H9 (cell line): ENCODE measurements around the gene NRXN3. TPM values are rescaled to one million over a fixed set of nuclear protein-coding genes. Genes with fewer than 3 reads are reported as not detected.

ENCODE experiments used
- DNase-seq: peaks from one replicate; pipeline ENCODE4 v3.0.0-alpha.2; 2017
- H2AFZ ChIP-seq: one replicate; pipeline ENCODE4 v1.6.1; 2013; ENCODE audit warnings: mild to moderate bottlenecking, low read length, control low read depth, moderate library complexity
- H2AK5ac ChIP-seq: 2 replicates; pipeline ENCODE4 v1.6.1; 2013; ENCODE audit warnings: low read length, control low read depth, mixed read lengths; ENCODE audit not compliant: insufficient read length
- H2BK120ac ChIP-seq: one replicate; pipeline ENCODE4 v1.6.1; 2013; ENCODE audit warnings: low read depth, mild to moderate bottlenecking, low read length, control low read depth, inconsistent platforms; ENCODE audit not compliant: poor library complexity, severe bottlenecking
- H2BK12ac ChIP-seq: 2 replicates; pipeline ENCODE4 v1.6.1; 2013; ENCODE audit warnings: low read length, control low read depth, mixed read lengths, low read depth; ENCODE audit not compliant: insufficient read length
- H2BK15ac ChIP-seq: 2 replicates; pipeline ENCODE4 v1.6.1; 2013; ENCODE audit warnings: low read depth, low read length, control low read depth
- H2BK20ac ChIP-seq: one replicate; pipeline ENCODE4 v1.6.1; 2013; ENCODE audit warnings: low read depth, mild to moderate bottlenecking, low read length, control low read depth, inconsistent platforms; ENCODE audit not compliant: poor library complexity, severe bottlenecking
- H2BK5ac ChIP-seq: 2 replicates; pipeline ENCODE4 v1.6.1; 2013; ENCODE audit warnings: low read length, control low read depth, mixed read lengths; ENCODE audit not compliant: insufficient read length
- H3K14ac ChIP-seq: 2 replicates; pipeline ENCODE4 v1.6.1; 2013; ENCODE audit warnings: low read length, control low read depth; ENCODE audit not compliant: insufficient read depth
- H3K18ac ChIP-seq: 2 replicates; pipeline ENCODE4 v1.6.1; 2013; ENCODE audit warnings: low read depth, mild to moderate bottlenecking, mixed read lengths, low read length, control low read depth; ENCODE audit not compliant: insufficient read length
- H3K23ac ChIP-seq: 2 replicates; pipeline ENCODE4 v1.6.1; 2013; ENCODE audit warnings: low read length, control low read depth, mixed read lengths, low read depth; ENCODE audit not compliant: insufficient read length
- H3K23me2 ChIP-seq: 2 replicates; pipeline ENCODE4 v1.6.1; 2013; ENCODE audit warnings: low read depth, mild to moderate bottlenecking, mixed read lengths, low read length, control low read depth; ENCODE audit not compliant: insufficient read length, poor library complexity, severe bottlenecking
- H3K27ac ChIP-seq: 2 replicates; pipeline ENCODE4 v1.5.1; 2013; ENCODE audit warnings: low read length, control low read depth, mixed read lengths, low read depth; ENCODE audit not compliant: insufficient read length
- H3K27me3 ChIP-seq: 2 replicates; pipeline ENCODE4 v1.6.1; 2013; ENCODE audit warnings: low read length, control low read depth, inconsistent platforms; ENCODE audit not compliant: insufficient read depth
- H3K4ac ChIP-seq: 2 replicates; pipeline ENCODE4 v1.6.1; 2013; ENCODE audit warnings: low read depth, mild to moderate bottlenecking, control low read depth, inconsistent platforms, low read length, moderate library complexity
- H3K4me1 ChIP-seq: 2 replicates; pipeline ENCODE4 v1.6.1; 2013; ENCODE audit warnings: low read length, control low read depth, inconsistent platforms; ENCODE audit not compliant: insufficient read depth
- H3K4me2 ChIP-seq: 2 replicates; pipeline ENCODE4 v1.6.1; 2013; ENCODE audit warnings: low read length, control low read depth, mixed read lengths; ENCODE audit not compliant: insufficient read length, insufficient read depth
- H3K56ac ChIP-seq: 2 replicates; pipeline ENCODE4 v1.6.1; 2013; ENCODE audit warnings: low read depth, mild to moderate bottlenecking, mixed read lengths, low read length, control low read depth; ENCODE audit not compliant: insufficient read length
- H3K79me1 ChIP-seq: 2 replicates; pipeline ENCODE4 v1.6.1; 2013; ENCODE audit warnings: low read depth, mild to moderate bottlenecking, moderate library complexity, low read length, control low read depth, inconsistent platforms; ENCODE audit not compliant: insufficient read depth, poor library complexity, severe bottlenecking
- H3K79me2 ChIP-seq: 2 replicates; pipeline ENCODE4 v1.6.1; 2013; ENCODE audit warnings: low read length, control low read depth, inconsistent platforms; ENCODE audit not compliant: insufficient read depth
- H3K9ac ChIP-seq: 2 replicates; pipeline ENCODE4 v1.6.1; 2013; ENCODE audit warnings: low read length, control low read depth, mixed read lengths; ENCODE audit not compliant: insufficient read length; ENCODE audit errors: extremely low read depth
- H3K9me3 ChIP-seq: one replicate; pipeline ENCODE4 v1.6.1; 2013; ENCODE audit warnings: low read depth, low read length, inconsistent platforms; ENCODE audit not compliant: control insufficient read depth
- H3T11ph ChIP-seq: one replicate; pipeline ENCODE4 v1.6.1; 2013; ENCODE audit warnings: mild to moderate bottlenecking, low read length, control low read depth, inconsistent platforms
- H4K20me1 ChIP-seq: one replicate; pipeline ENCODE4 v1.6.1; 2013; ENCODE audit not compliant: control insufficient read depth, insufficient read length, insufficient read depth
- H4K5ac ChIP-seq: 2 replicates; pipeline ENCODE4 v1.6.1; 2013; ENCODE audit warnings: low read depth, mild to moderate bottlenecking, mixed read lengths, low read length, control low read depth; ENCODE audit not compliant: insufficient read length
- H4K8ac ChIP-seq: replicated peaks from 2 replicates; pipeline ENCODE4 v1.6.1; 2013; ENCODE audit warnings: low read length, control low read depth, mixed read lengths, low read depth; ENCODE audit not compliant: insufficient read length
- H4K91ac ChIP-seq: 2 replicates; pipeline ENCODE4 v1.6.1; 2013; ENCODE audit warnings: low read depth, mild to moderate bottlenecking, moderate library complexity, mixed read lengths, low read length, control low read depth; ENCODE audit not compliant: insufficient read length
- H3K27ac Mint-ChIP-seq, 3 experiments: 2 replicates in 2 of 3; 3 replicates in 1 of 3; pipeline ENCODE4 v1.8.0; 2020 to 2021; ENCODE audit warnings: mixed read lengths in 3 of 3, mild to moderate bottlenecking in 1 of 3, moderate library complexity in 1 of 3
- H3K27me3 Mint-ChIP-seq: 2 replicates; pipeline ENCODE4 v1.8.0; 2021; ENCODE audit warnings: low read depth, mild to moderate bottlenecking, moderate library complexity, mixed read lengths
- H3K36me3 Mint-ChIP-seq, 3 experiments: 2 replicates in 2 of 3; 3 replicates in 1 of 3; pipeline ENCODE4 v1.8.0; 2020 to 2021; ENCODE audit warnings: low read depth in 3 of 3, mixed read lengths in 3 of 3; ENCODE audit not compliant: insufficient read depth in 1 of 3
- H3K4me1 Mint-ChIP-seq, 2 experiments: 2 replicates each; pipeline ENCODE4 v1.8.0; 2020; ENCODE audit warnings: mixed read lengths in 2 of 2
- H3K4me3 Mint-ChIP-seq, 2 experiments: 2 replicates in 1 of 2; 3 replicates in 1 of 2; pipeline ENCODE4 v1.8.0; 2020 to 2021; ENCODE audit warnings: mild to moderate bottlenecking in 2 of 2, mixed read lengths in 2 of 2, moderate library complexity in 1 of 2
- H3K9me3 Mint-ChIP-seq, 2 experiments: 2 replicates in 1 of 2; 3 replicates in 1 of 2; pipeline ENCODE4 v1.8.0; 2020; ENCODE audit warnings: mild to moderate bottlenecking in 2 of 2, mixed read lengths in 2 of 2, moderate library complexity in 1 of 2
- WGBS: extraction: QIAGEN DNeasy Blood & Tissue Kit; methylation state at CpG from one replicate; pipeline ENCODE4 v1.1.7; 2013; ENCODE audit warnings: missing lambda C conversion rate, low lambda C conversion rate, mixed read lengths; ENCODE audit not compliant: insufficient read length; ENCODE audit errors: extremely low coverage; 5-methylcytosine and 5-hydroxymethylcytosine counted together
- total RNA-seq: library from RNA; stranded (reverse); gene quantifications from 2 replicates; pipeline ENCODE4 v1.2.1, GENCODE V29; 2021
- TF ChIP-seq, protein P1 (sequence below): fragments of 200-600 bp; sonication (generic); conservative IDR thresholded peaks from 3 replicates; pipeline ENCODE4 v1.8.0; 2021; ENCODE audit warnings: antibody characterized with exemption, mild to moderate bottlenecking

NRXN3 gene
- total RNA-seq, 1 experiment from 2014 or later: 1.8 TPM

DNA sequence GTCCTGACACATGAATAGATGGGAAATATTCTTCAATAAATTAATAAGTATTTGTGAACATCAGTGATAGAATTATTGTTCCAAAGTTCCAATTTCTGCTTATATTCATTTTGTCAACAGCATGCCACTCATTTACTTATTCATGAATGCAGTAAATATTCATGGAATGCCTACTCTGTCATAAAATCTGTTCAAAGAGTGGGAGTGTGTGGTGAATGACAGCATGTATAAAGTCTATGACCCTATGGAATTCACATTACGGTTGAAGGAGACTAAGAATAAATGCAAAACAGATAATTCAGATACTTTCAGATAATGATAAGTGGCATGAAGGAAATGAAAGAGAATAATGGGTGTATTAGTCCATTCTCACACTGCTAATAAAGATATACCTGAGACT lies 494.7 kb downstream of the NRXN3 start:
- Histone ChIP-seq H2AFZ (no peak overlapping the region), H3K23me2 (no peaks in the 10 kb centered on the region), H2BK15ac (no peak overlapping the region), H2BK12ac (no peak overlapping the region), H3K79me1 (no peaks in the 10 kb centered on the region), H4K91ac (no peak overlapping the region), H3K14ac (no peak overlapping the region), H3K23ac (no peak overlapping the region), H4K8ac (no peak overlapping the region), H3K4me1 (no peaks in the 10 kb centered on the region), H3K9ac (no peak overlapping the region), H4K5ac (no peak overlapping the region), H2BK20ac (no peak overlapping the region), H3K56ac (no peak overlapping the region), H3K4me2 (no peak overlapping the region), H3K79me2 (no peaks in the 10 kb centered on the region), H3K27ac (no peak overlapping the region), H3K9me3 (no peaks in the 10 kb centered on the region), H2AK5ac (no peak overlapping the region), H3K27me3 (no peaks in the 10 kb centered on the region), H2BK5ac (no peak overlapping the region), H2BK120ac (no peak overlapping the region), H3K4ac (no peak overlapping the region), H3T11ph (no peak overlapping the region), H4K20me1 (no peaks in the 10 kb centered on the region), H3K18ac (no peak overlapping the region)
- Mint-ChIP-seq H3K9me3 (no peaks in the 10 kb centered on the region), H3K4me1 (no peaks in the 10 kb centered on the region), H3K27ac (no peak overlapping the region), H3K27me3 (peaks cover 2% of the 10 kb centered on the region; the same call in 1 of the 2 replicates), H3K4me3 (no peak overlapping the region), H3K36me3 (no peaks in the 10 kb centered on the region)
- WGBS: no CpG with 5 or more reads among the region's 1 CpG
- DNase-seq: no peak
- TF ChIP-seq, protein P1, sequence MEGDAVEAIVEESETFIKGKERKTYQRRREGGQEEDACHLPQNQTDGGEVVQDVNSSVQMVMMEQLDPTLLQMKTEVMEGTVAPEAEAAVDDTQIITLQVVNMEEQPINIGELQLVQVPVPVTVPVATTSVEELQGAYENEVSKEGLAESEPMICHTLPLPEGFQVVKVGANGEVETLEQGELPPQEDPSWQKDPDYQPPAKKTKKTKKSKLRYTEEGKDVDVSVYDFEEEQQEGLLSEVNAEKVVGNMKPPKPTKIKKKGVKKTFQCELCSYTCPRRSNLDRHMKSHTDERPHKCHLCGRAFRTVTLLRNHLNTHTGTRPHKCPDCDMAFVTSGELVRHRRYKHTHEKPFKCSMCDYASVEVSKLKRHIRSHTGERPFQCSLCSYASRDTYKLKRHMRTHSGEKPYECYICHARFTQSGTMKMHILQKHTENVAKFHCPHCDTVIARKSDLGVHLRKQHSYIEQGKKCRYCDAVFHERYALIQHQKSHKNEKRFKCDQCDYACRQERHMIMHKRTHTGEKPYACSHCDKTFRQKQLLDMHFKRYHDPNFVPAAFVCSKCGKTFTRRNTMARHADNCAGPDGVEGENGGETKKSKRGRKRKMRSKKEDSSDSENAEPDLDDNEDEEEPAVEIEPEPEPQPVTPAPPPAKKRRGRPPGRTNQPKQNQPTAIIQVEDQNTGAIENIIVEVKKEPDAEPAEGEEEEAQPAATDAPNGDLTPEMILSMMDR: no peak
